H9 (cell line): ENCODE data around the gene RPL23. TPM values are rescaled to one million over a fixed set of nuclear protein-coding genes. Genes with fewer than 3 reads are reported as not detected.

Experiments
- DNase-seq: peaks from one replicate; pipeline ENCODE4 v3.0.0-alpha.2; 2017
- H2AFZ ChIP-seq: one replicate; pipeline ENCODE4 v1.6.1; 2013; ENCODE audit warnings: mild to moderate bottlenecking, low read length, control low read depth, moderate library complexity
- H2AK5ac ChIP-seq: 2 replicates; pipeline ENCODE4 v1.6.1; 2013; ENCODE audit warnings: low read length, control low read depth, mixed read lengths; ENCODE audit not compliant: insufficient read length
- H2BK120ac ChIP-seq: one replicate; pipeline ENCODE4 v1.6.1; 2013; ENCODE audit warnings: low read depth, mild to moderate bottlenecking, low read length, control low read depth, inconsistent platforms; ENCODE audit not compliant: poor library complexity, severe bottlenecking
- H2BK12ac ChIP-seq: 2 replicates; pipeline ENCODE4 v1.6.1; 2013; ENCODE audit warnings: low read length, control low read depth, mixed read lengths, low read depth; ENCODE audit not compliant: insufficient read length
- H2BK15ac ChIP-seq: 2 replicates; pipeline ENCODE4 v1.6.1; 2013; ENCODE audit warnings: low read depth, low read length, control low read depth
- H2BK20ac ChIP-seq: one replicate; pipeline ENCODE4 v1.6.1; 2013; ENCODE audit warnings: low read depth, mild to moderate bottlenecking, low read length, control low read depth, inconsistent platforms; ENCODE audit not compliant: poor library complexity, severe bottlenecking
- H2BK5ac ChIP-seq: 2 replicates; pipeline ENCODE4 v1.6.1; 2013; ENCODE audit warnings: low read length, control low read depth, mixed read lengths; ENCODE audit not compliant: insufficient read length
- H3K14ac ChIP-seq: 2 replicates; pipeline ENCODE4 v1.6.1; 2013; ENCODE audit warnings: low read length, control low read depth; ENCODE audit not compliant: insufficient read depth
- H3K18ac ChIP-seq: 2 replicates; pipeline ENCODE4 v1.6.1; 2013; ENCODE audit warnings: low read depth, mild to moderate bottlenecking, mixed read lengths, low read length, control low read depth; ENCODE audit not compliant: insufficient read length
- H3K23ac ChIP-seq: 2 replicates; pipeline ENCODE4 v1.6.1; 2013; ENCODE audit warnings: low read length, control low read depth, mixed read lengths, low read depth; ENCODE audit not compliant: insufficient read length
- H3K23me2 ChIP-seq: 2 replicates; pipeline ENCODE4 v1.6.1; 2013; ENCODE audit warnings: low read depth, mild to moderate bottlenecking, mixed read lengths, low read length, control low read depth; ENCODE audit not compliant: insufficient read length, poor library complexity, severe bottlenecking
- H3K27ac ChIP-seq: 2 replicates; pipeline ENCODE4 v1.5.1; 2013; ENCODE audit warnings: low read length, control low read depth, mixed read lengths, low read depth; ENCODE audit not compliant: insufficient read length
- H3K27me3 ChIP-seq: 2 replicates; pipeline ENCODE4 v1.6.1; 2013; ENCODE audit warnings: low read length, control low read depth, inconsistent platforms; ENCODE audit not compliant: insufficient read depth
- H3K4ac ChIP-seq: 2 replicates; pipeline ENCODE4 v1.6.1; 2013; ENCODE audit warnings: low read depth, mild to moderate bottlenecking, control low read depth, inconsistent platforms, low read length, moderate library complexity
- H3K4me1 ChIP-seq: 2 replicates; pipeline ENCODE4 v1.6.1; 2013; ENCODE audit warnings: low read length, control low read depth, inconsistent platforms; ENCODE audit not compliant: insufficient read depth
- H3K4me2 ChIP-seq: 2 replicates; pipeline ENCODE4 v1.6.1; 2013; ENCODE audit warnings: low read length, control low read depth, mixed read lengths; ENCODE audit not compliant: insufficient read length, insufficient read depth
- H3K56ac ChIP-seq: 2 replicates; pipeline ENCODE4 v1.6.1; 2013; ENCODE audit warnings: low read depth, mild to moderate bottlenecking, mixed read lengths, low read length, control low read depth; ENCODE audit not compliant: insufficient read length
- H3K79me1 ChIP-seq: 2 replicates; pipeline ENCODE4 v1.6.1; 2013; ENCODE audit warnings: low read depth, mild to moderate bottlenecking, moderate library complexity, low read length, control low read depth, inconsistent platforms; ENCODE audit not compliant: insufficient read depth, poor library complexity, severe bottlenecking
- H3K79me2 ChIP-seq: 2 replicates; pipeline ENCODE4 v1.6.1; 2013; ENCODE audit warnings: low read length, control low read depth, inconsistent platforms; ENCODE audit not compliant: insufficient read depth
- H3K9ac ChIP-seq: 2 replicates; pipeline ENCODE4 v1.6.1; 2013; ENCODE audit warnings: low read length, control low read depth, mixed read lengths; ENCODE audit not compliant: insufficient read length; ENCODE audit errors: extremely low read depth
- H3K9me3 ChIP-seq: one replicate; pipeline ENCODE4 v1.6.1; 2013; ENCODE audit warnings: low read depth, low read length, inconsistent platforms; ENCODE audit not compliant: control insufficient read depth
- H3T11ph ChIP-seq: one replicate; pipeline ENCODE4 v1.6.1; 2013; ENCODE audit warnings: mild to moderate bottlenecking, low read length, control low read depth, inconsistent platforms
- H4K20me1 ChIP-seq: one replicate; pipeline ENCODE4 v1.6.1; 2013; ENCODE audit not compliant: control insufficient read depth, insufficient read length, insufficient read depth
- H4K5ac ChIP-seq: 2 replicates; pipeline ENCODE4 v1.6.1; 2013; ENCODE audit warnings: low read depth, mild to moderate bottlenecking, mixed read lengths, low read length, control low read depth; ENCODE audit not compliant: insufficient read length
- H4K8ac ChIP-seq: replicated peaks from 2 replicates; pipeline ENCODE4 v1.6.1; 2013; ENCODE audit warnings: low read length, control low read depth, mixed read lengths, low read depth; ENCODE audit not compliant: insufficient read length
- H4K91ac ChIP-seq: 2 replicates; pipeline ENCODE4 v1.6.1; 2013; ENCODE audit warnings: low read depth, mild to moderate bottlenecking, moderate library complexity, mixed read lengths, low read length, control low read depth; ENCODE audit not compliant: insufficient read length
- H3K27ac Mint-ChIP-seq, 3 experiments: 2 replicates in 2 of 3; 3 replicates in 1 of 3; pipeline ENCODE4 v1.8.0; 2020 to 2021; ENCODE audit warnings: mixed read lengths in 3 of 3, mild to moderate bottlenecking in 1 of 3, moderate library complexity in 1 of 3
- H3K27me3 Mint-ChIP-seq: 2 replicates; pipeline ENCODE4 v1.8.0; 2021; ENCODE audit warnings: low read depth, mild to moderate bottlenecking, moderate library complexity, mixed read lengths
- H3K36me3 Mint-ChIP-seq, 3 experiments: 2 replicates in 2 of 3; 3 replicates in 1 of 3; pipeline ENCODE4 v1.8.0; 2020 to 2021; ENCODE audit warnings: low read depth in 3 of 3, mixed read lengths in 3 of 3; ENCODE audit not compliant: insufficient read depth in 1 of 3
- H3K4me1 Mint-ChIP-seq, 2 experiments: 2 replicates each; pipeline ENCODE4 v1.8.0; 2020; ENCODE audit warnings: mixed read lengths in 2 of 2
- H3K4me3 Mint-ChIP-seq, 2 experiments: 2 replicates in 1 of 2; 3 replicates in 1 of 2; pipeline ENCODE4 v1.8.0; 2020 to 2021; ENCODE audit warnings: mild to moderate bottlenecking in 2 of 2, mixed read lengths in 2 of 2, moderate library complexity in 1 of 2
- H3K9me3 Mint-ChIP-seq, 2 experiments: 2 replicates in 1 of 2; 3 replicates in 1 of 2; pipeline ENCODE4 v1.8.0; 2020; ENCODE audit warnings: mild to moderate bottlenecking in 2 of 2, mixed read lengths in 2 of 2, moderate library complexity in 1 of 2
- CTCF ChIP-seq: fragments of 200-600 bp; sonication (generic); conservative IDR thresholded peaks from 3 replicates; pipeline ENCODE4 v1.8.0; 2021; ENCODE audit warnings: antibody characterized with exemption, mild to moderate bottlenecking
- WGBS: extraction: QIAGEN DNeasy Blood & Tissue Kit; methylation state at CpG from one replicate; pipeline ENCODE4 v1.1.7; 2013; ENCODE audit warnings: missing lambda C conversion rate, low lambda C conversion rate, mixed read lengths; ENCODE audit not compliant: insufficient read length; ENCODE audit errors: extremely low coverage; 5-methylcytosine and 5-hydroxymethylcytosine counted together
- total RNA-seq: library from RNA; stranded (reverse); gene quantifications from 2 replicates; pipeline ENCODE4 v1.2.1, GENCODE V29; 2021

RPL23 gene
- total RNA-seq, 1 experiment from 2014 or later: 2,084 TPM

- Histone ChIP-seq H4K91ac (no peak overlapping the region), H3K56ac (no peak overlapping the region), H2BK20ac (no peak overlapping the region), H3K27me3 (no peaks in the 10 kb centered on the region), H3K23ac (no peak overlapping the region), H4K5ac (no peak overlapping the region), H3K23me2 (no peaks in the 10 kb centered on the region), H3T11ph (no peak overlapping the region), H2BK5ac (no peak overlapping the region), H3K9ac (no peak overlapping the region), H3K4ac (no peak overlapping the region), H2AK5ac (no peak overlapping the region), H3K27ac (no peak overlapping the region), H3K18ac (no peak overlapping the region), H4K20me1 (no peaks in the 10 kb centered on the region), H3K14ac (no peak overlapping the region), H4K8ac (no peak overlapping the region), H2BK15ac (no peak overlapping the region), H3K9me3 (no peaks in the 10 kb centered on the region), H3K4me1 (no peaks in the 10 kb centered on the region), H2AFZ (no peak overlapping the region), H2BK12ac (no peak overlapping the region), H2BK120ac (no peak overlapping the region), H3K4me2 (no peak overlapping the region), H3K79me1 (no peaks in the 10 kb centered on the region), H3K79me2 (no peaks in the 10 kb centered on the region)
- no peaks in the 10 kb centered on the region for H3K27me3 Mint-ChIP-seq
- H3K4me1 Mint-ChIP-seq: peaks cover 19 to 27% of the 10 kb centered on the region in 2 experiments
- H3K36me3 Mint-ChIP-seq: peaks cover 5 to 37% (median 28%) of the 10 kb centered on the region in 3 experiments; a peak in 5 of 7 replicates
- H3K27ac Mint-ChIP-seq: peak overlapping the region; percentile 43 to 93 (median 57); a peak in 4 of 7 replicates
- H3K9me3 Mint-ChIP-seq: no peaks in the 10 kb centered on the region
- WGBS: no CpG with 5 or more reads among the region's 9 CpGs
- no peak for TF ChIP-seq CTCF
- no peak overlapping the region for H3K4me3 Mint-ChIP-seq
- DNase-seq: no peak
Measured at GRCh38 chr17:38898291-38898679, 44.8 kb upstream of the RPL23 start.
